Fibroblast of lung (primary cell): ENCODE measurements around the gene NRARP. TPM values are rescaled to one million over a fixed set of nuclear protein-coding genes. Genes with fewer than 3 reads are reported as not detected.

Experiments used
- DNase-seq, 2 donors: peaks; one replicate each; pipeline versions ENCODE4 v3.0.0 to v3.0.0-alpha.2; 2010; ENCODE audit warnings: low read depth in 2 of 2
- H2AFZ ChIP-seq: 2 replicates; pipeline ENCODE4 v1.5.1; 2012; ENCODE audit warnings: low read length, control low read depth, inconsistent platforms
- H3K27ac ChIP-seq: 2 replicates; pipeline ENCODE4 v1.5.1; 2011; ENCODE audit warnings: low read length, control low read depth; ENCODE audit not compliant: insufficient read depth
- H3K27me3 ChIP-seq: 2 replicates; pipeline ENCODE4 v1.5.1; 2011; ENCODE audit warnings: mild to moderate bottlenecking, low read length; ENCODE audit not compliant: control insufficient read depth, insufficient read depth
- H3K36me3 ChIP-seq: 2 replicates; pipeline ENCODE4 v1.5.1; 2011; ENCODE audit warnings: low read length; ENCODE audit not compliant: control insufficient read depth, insufficient read depth
- H3K4me1 ChIP-seq: 2 replicates; pipeline ENCODE4 v1.5.1; 2011; ENCODE audit warnings: low read length; ENCODE audit not compliant: control insufficient read depth, insufficient read depth; ENCODE audit errors: extremely low read depth
- H3K4me2 ChIP-seq: 2 replicates; pipeline ENCODE4 v1.5.1; 2011; ENCODE audit warnings: low read length, control low read depth; ENCODE audit not compliant: insufficient read depth; ENCODE audit errors: extremely low read depth
- H3K4me3 ChIP-seq, 4 experiments: fragments of 200-600 bp in 1 of 4; sonication (generic) in 1 of 4; replicated peaks in 1 of 4; 2 replicates each; pipeline ENCODE4 v1.5.1; 2011 to 2016; ENCODE audit warnings: low read length in 4 of 4, low read depth in 3 of 4, mild to moderate bottlenecking in 3 of 4, control low read depth in 2 of 4, inconsistent platforms in 1 of 4, mixed read lengths in 1 of 4; ENCODE audit not compliant: insufficient read depth in 1 of 4; ENCODE audit errors: control extremely low read depth in 1 of 4
- H3K79me2 ChIP-seq: 2 replicates; pipeline ENCODE4 v1.5.1; 2012; ENCODE audit warnings: mild to moderate bottlenecking, low read length, inconsistent platforms; ENCODE audit not compliant: control insufficient read depth, insufficient read depth
- H3K9ac ChIP-seq: 2 replicates; pipeline ENCODE4 v1.5.1; 2011; ENCODE audit warnings: mild to moderate bottlenecking, low read length, control low read depth; ENCODE audit not compliant: insufficient read depth
- H3K9me3 ChIP-seq: 2 replicates; pipeline ENCODE4 v1.5.1; 2012; ENCODE audit warnings: low read depth, low read length; ENCODE audit not compliant: control insufficient read depth, insufficient read depth
- H4K20me1 ChIP-seq: 2 replicates; pipeline ENCODE4 v1.5.1; 2011; ENCODE audit warnings: low read length; ENCODE audit not compliant: control insufficient read depth, insufficient read depth; ENCODE audit errors: extremely low read depth
- EZH2 ChIP-seq: IDR thresholded peaks from 2 replicates; pipeline ENCODE4 v1.5.1; 2012; ENCODE audit warnings: low read length, control low read depth, mild to moderate bottlenecking; ENCODE audit errors: missing control alignments
- polyA plus RNA-seq, 2 donors: library from polyadenylated mRNA; depleted of rRNA in 1 of 2; stranded (reverse) in 1 of 2; unstranded in 1 of 2; fragments of >200 nt; gene quantifications; 2 replicates each; pipeline ENCODE4 v1.2.1, GENCODE V29; 2011 to 2012; ENCODE audit warnings: missing spikeins in 1 of 2
- total RNA-seq: library from RNA; depleted of rRNA; stranded (reverse); fragments of >200 nt; gene quantifications from 2 replicates; pipeline ENCODE4 v1.2.1, GENCODE V29; 2014
- TF ChIP-seq, protein P1 (sequence below), 2 donors: IDR thresholded peaks in 1 of 2; conservative IDR thresholded peaks in 1 of 2; 1 replicate in 1 of 2; 2 replicates in 1 of 2; pipeline ENCODE4 v1.5.1; 2011 to 2012; ENCODE audit warnings: low read length in 2 of 2, control low read depth in 1 of 2, inconsistent platforms in 1 of 2, low read depth in 1 of 2, mild to moderate bottlenecking in 1 of 2

Gene NRARP
- total and polyA plus RNA-seq, 2 donors (not counting 1 experiment from before 2014, with no cell fraction given) = 0.07 TPM; not detected in 1

DNA sequence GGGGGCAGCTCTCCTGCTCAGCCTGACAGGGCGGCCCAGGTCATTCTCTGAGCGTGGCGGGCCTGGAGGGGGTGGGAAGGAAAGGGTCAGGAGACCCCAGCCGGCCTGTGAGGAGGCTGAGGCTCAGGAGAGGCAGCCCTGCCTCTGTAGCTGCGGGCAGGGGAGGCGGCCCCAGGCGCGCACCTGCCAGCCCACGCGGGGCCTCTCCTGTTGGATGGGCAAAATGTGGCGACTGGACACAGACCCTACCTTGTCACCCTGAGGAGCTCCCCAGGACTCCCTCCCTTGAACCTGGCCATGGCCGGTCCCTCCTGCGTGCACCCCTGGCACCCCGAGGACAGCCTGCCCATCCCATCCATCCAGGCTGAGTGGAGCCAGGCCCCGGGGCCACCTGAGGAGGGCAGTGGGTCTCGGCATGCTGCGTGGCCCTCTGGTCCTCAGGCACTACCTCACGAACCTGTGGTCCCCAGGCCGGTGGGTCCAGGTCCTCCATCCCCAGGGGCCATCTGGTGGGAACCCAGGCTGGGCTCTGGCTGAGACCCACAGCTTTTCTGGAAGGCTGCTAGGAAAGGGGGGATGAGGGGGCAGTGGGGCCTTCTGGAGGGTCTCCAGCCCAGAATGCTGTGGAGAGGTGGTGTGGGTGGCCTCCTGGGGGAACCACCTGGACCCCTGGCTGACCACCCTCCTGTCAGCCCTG is 15.1 kb upstream of the NRARP start:
- no peak overlapping the region for H3K4me3 ChIP-seq
- H3K27ac ChIP-seq = no peak overlapping the region
- no peak overlapping the region for H3K9ac ChIP-seq
- no peaks in the 10 kb centered on the region for H3K4me1 ChIP-seq
- DNase-seq = no peak
- H4K20me1 ChIP-seq = no peaks in the 10 kb centered on the region
- TF ChIP-seq, protein P1, sequence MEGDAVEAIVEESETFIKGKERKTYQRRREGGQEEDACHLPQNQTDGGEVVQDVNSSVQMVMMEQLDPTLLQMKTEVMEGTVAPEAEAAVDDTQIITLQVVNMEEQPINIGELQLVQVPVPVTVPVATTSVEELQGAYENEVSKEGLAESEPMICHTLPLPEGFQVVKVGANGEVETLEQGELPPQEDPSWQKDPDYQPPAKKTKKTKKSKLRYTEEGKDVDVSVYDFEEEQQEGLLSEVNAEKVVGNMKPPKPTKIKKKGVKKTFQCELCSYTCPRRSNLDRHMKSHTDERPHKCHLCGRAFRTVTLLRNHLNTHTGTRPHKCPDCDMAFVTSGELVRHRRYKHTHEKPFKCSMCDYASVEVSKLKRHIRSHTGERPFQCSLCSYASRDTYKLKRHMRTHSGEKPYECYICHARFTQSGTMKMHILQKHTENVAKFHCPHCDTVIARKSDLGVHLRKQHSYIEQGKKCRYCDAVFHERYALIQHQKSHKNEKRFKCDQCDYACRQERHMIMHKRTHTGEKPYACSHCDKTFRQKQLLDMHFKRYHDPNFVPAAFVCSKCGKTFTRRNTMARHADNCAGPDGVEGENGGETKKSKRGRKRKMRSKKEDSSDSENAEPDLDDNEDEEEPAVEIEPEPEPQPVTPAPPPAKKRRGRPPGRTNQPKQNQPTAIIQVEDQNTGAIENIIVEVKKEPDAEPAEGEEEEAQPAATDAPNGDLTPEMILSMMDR (conservative IDR thresholded peaks at IDR 0.05 in 1 of 2, IDR thresholded peaks at IDR 0.05 in 1 of 2; ENCODE audit: low read depth in 1 of 2, low read length in 2 of 2) = no peak
- TF ChIP-seq EZH2 = no peak
- no peaks in the 10 kb centered on the region for H3K27me3 ChIP-seq
- H3K79me2 ChIP-seq = no peaks in the 10 kb centered on the region
- H2AFZ ChIP-seq = no peak overlapping the region
- no peak overlapping the region for H3K4me2 ChIP-seq
- no peaks in the 10 kb centered on the region for H3K9me3 ChIP-seq
- no peaks in the 10 kb centered on the region for H3K36me3 ChIP-seq

DNA sequence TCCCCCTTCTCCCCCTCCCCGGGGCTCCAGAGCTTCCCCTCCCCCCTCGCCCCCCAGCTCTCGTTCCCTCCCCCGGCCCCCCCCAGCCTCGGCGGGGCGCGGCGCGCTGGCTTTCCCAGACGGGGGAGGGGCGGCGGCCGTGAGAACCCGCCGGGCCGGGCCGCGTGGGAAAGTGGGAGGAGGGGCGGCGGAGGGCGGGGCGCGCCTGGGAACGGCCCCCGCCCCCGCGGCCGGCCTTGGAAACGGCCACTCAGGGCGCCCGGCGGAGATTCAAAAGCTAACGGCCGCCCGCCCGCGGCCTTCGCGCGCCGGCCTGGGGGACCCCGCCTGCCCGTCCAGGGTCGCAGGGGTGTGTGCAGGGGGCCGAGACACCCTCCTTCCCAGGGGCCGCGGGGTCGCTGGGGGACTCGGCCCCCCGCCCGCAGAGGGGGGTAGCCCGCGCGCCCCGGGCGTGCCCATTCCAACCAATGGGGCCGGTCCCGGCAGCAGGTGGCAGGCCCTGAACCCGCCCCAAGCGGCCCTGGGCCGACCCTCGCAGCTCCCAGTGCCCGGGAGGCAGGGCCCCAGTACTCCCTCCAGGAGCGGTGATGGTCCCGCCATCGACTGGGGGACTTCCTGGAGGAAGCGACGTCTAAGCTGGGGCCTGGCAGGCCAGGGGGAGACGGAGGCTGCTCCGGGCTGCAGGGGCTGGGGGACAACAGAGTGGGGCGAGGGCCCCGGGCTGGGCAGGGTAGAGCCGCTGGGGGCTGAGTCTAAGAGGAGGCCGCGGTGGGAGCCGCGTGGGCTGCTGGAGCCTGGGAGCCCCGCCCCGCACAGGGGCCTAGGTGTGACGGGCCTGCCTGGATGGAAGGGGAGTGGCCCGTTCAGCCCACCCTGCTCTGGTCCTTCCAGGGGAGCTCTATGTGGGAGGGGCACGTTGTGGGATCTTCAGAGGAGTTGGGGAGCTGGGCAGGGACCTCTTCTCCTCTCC is 14.2 kb upstream of the NRARP start:
- H3K4me3 ChIP-seq = no peak overlapping the region
- TF ChIP-seq EZH2 = no peak
- TF ChIP-seq, protein P1 (conservative IDR thresholded peaks at IDR 0.05 in 1 of 2, IDR thresholded peaks at IDR 0.05 in 1 of 2; ENCODE audit: low read depth in 1 of 2, low read length in 2 of 2) = no peak
- no peaks in the 10 kb centered on the region for H3K36me3 ChIP-seq
- no peak overlapping the region for H2AFZ ChIP-seq
- H3K27ac ChIP-seq = no peak overlapping the region
- no peaks in the 10 kb centered on the region for H3K4me1 ChIP-seq
- peak overlapping the region; percentile 23 for H3K9ac ChIP-seq
- H3K4me2 ChIP-seq = no peak overlapping the region
- no peaks in the 10 kb centered on the region for H3K79me2 ChIP-seq
- no peaks in the 10 kb centered on the region for H3K9me3 ChIP-seq
- DNase-seq = no peak
- no peaks in the 10 kb centered on the region for H4K20me1 ChIP-seq
- H3K27me3 ChIP-seq = no peaks in the 10 kb centered on the region

DNA sequence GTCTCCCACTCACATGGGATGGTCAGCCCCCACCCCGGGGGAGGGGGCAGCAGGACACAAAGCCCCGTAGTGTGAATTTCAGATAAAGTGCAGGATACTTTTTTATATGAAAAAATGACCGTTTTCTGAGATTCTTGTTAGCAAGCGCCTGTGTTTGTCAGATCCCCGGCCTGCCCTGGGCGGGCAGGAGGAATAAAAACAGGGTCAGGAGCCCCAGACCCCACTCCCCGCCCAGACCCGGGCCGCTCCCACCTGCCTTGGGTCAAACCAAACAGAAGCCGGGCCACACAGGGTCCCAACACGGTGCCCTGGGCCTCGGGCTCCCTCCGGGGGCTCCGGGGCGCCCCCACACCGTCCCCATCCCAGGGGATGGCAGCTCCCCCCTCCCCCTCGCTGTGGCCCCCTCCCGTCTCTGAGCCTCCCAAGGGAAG is 13.5 kb upstream of the NRARP start:
- Histone ChIP-seq H3K4me1 (no peaks in the 10 kb centered on the region), H3K79me2 (no peaks in the 10 kb centered on the region), H3K9me3 (no peaks in the 10 kb centered on the region), H4K20me1 (no peaks in the 10 kb centered on the region), H3K4me2 (no peak overlapping the region), H3K27ac (no peak overlapping the region), H3K27me3 (no peaks in the 10 kb centered on the region), H3K4me3 (no peak overlapping the region), H2AFZ (no peak overlapping the region), H3K36me3 (no peaks in the 10 kb centered on the region), H3K9ac (no peak overlapping the region)
- TF ChIP-seq, protein P1 (conservative IDR thresholded peaks at IDR 0.05 in 1 of 2, IDR thresholded peaks at IDR 0.05 in 1 of 2; ENCODE audit: low read depth in 1 of 2, low read length in 2 of 2) = no peak
- no peak for TF ChIP-seq EZH2
- no peak for DNase-seq
